DMS 273 (cell line): ENCODE measurements around the gene EYS.

Experiments
- DNase-seq: peaks from one replicate; lab custom pipeline; 2025; ENCODE audit not compliant: unreplicated experiment; lab: John Stamatoyannopoulos, UW

EYS gene

DNA sequence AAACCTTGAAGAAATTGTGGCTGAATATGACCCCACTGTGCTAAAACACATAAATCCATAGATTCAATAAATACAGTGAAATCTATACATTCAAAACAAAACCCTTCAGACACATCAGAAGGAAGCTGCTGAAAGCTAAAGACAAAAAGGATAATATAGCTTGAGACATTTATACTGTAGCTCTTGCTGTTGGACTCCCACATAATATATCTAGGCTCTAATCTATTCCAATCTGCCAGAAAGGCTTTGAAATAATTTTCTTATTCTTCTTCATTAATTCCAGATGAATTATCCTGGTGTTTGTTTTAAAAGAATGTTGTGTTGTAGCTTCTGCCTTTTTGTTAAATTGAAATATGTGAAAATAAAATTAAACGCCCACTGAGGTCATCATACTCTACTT lies 454.0 kb downstream of the EYS start:
- DNase-seq = no peak

DNA sequence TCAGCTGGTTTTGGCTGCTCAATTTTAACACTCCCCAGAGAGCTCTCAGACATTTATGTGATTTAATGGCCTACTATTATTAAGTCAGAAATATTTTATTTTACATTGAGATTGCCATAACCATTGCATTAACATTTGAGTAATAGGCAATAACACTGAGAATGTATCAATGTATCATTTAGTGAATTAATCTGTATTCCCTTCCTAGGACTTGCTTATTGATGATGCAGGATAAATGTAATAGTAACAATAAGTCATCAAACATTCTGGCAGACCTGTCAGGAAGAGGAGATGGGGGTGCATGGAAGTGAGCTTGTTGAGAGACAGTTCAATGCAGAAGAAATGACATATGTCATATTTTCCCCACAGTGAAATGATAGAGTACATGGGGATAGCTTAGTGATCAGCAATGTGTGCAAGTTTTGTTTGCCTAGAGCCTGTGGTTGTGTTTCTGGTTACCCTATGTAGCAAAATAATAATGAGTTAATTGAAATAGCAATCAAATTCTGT lies 458.9 kb downstream of the EYS start:
- no peak for DNase-seq

DNA sequence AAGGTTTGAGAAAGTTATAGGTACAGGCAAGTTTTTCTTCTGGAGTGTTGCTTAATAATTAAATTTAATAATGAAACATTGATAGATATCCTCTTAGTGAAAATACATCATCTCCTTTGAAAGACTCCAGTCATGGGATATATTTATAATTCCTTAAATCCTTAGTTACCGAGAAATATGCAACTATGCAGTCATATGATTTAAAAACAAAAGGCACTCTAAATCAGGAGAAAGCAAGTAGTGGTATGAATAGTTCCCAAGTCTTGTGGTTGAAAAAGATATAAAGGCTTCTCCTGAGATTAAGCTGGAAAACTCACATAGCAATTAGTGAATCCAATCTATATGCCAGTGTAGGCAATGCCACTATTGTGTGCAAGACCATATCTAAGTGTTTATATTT lies 475.4 kb downstream of the EYS start:
- no peak for DNase-seq

DNA sequence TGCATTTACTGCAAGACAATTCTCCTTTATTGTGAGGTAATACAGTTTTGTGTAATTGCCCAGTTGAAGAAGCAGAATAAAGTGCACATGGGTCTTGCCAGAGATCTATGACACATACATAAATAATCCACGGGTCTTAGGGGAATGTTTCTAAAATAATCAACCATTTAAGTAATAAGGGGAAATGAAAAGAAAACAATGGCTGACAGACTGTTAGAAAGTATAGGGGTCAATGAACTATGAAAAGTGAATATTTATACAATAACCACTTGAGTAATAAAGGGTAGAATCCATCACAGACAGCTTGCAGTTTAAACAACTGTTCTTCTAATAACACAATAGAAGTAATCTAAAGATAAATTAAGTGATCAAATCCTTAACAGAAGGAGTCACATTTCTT lies 477.2 kb downstream of the EYS start:
- no peak for DNase-seq

DNA sequence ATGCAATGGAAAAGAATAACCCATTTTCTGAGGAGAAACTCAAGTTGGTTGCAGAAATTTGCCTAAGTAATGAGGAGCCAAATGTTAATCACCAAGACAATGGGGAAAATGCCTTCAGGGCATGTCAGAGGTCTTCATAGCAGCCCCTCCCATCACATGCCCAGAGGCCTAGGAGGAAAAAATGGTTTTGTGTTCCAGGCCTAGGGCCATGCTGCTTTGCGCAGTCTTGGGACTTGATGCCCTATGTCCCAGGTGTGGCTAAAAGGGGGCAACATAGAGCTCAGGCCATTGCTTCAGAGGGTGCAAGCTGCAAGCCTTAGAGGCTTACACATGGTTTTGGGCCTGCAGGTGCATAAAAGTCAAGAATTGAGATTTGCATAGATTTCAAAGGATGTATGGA lies 485.9 kb downstream of the EYS start:
- no peak for DNase-seq

DNA sequence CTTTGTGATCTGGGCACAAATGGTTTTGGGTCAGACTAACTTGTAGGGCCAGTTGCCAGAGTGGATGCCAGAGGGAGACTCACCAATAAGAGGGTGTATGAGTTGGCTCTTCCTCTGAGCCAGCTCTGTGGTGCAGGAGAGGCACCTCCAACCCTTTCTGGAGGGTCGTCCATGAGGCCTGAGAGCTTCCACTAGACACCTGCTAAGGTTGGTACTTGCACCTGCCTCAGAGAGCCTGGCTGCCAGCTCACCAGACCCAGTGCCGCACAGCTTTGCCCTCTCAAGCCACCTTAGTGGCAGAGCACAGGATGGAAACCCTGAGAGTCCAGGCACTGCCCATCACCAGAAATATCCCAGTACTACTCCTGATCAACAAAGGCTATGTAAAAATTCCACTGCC lies 504.3 kb downstream of the EYS start:
- no peak for DNase-seq

DNA sequence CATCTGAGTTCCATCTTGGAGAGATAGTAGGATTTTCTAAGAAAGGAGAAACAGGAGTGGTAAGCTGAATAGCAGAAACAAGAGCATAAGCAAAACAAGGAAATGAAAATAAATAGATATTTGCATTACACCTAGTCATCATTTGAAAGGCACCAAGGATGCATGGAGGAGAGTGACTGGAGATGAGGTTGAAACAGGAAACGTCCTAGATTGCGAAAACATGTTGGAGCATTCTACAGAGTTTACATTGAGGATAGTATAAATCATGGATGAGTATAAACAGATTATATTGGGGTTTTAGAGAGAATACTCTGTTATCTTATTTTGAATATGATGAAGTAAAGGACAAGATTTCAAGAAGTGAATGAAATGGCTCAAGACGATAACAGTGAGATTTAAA lies 507.3 kb downstream of the EYS start:
- no peak for DNase-seq

DNA sequence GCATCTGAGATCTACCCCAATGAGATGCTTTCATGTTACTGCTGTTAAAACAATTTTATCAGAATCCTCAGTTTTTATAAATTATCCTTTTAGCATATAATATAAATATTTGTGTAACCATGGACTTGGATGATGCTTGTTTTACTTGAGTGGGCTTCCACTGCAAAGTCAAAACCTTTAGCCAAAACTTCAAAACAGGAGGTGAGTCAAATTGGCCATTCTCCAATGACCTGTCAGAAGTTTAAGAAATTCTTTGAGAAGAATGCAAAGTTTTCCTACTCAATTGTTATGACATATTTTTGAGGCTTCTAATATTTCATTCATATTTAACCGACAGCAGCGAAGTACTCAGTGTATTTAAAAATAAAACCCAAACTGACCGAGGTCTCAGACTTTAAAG lies 507.9 kb downstream of the EYS start:
- DNase-seq = no peak

DNA sequence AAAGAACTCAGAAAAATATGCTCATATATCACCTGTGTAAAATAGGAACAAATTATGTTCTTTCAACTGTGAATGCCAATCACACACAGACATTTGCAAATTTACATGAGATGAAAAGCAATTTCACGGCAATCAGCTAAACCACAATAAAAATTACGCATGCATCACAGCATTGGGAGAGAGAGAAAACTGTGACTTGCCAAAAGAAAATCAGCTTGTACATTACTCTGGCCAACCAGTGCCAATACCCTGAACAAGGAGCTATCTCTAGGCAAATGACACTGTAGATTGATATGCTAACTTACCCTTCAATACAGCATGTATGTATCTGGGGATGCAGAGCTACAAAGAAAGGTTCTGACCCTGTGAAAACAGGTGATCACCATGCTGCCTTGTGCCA lies 515.6 kb downstream of the EYS start:
- no peak for DNase-seq

DNA sequence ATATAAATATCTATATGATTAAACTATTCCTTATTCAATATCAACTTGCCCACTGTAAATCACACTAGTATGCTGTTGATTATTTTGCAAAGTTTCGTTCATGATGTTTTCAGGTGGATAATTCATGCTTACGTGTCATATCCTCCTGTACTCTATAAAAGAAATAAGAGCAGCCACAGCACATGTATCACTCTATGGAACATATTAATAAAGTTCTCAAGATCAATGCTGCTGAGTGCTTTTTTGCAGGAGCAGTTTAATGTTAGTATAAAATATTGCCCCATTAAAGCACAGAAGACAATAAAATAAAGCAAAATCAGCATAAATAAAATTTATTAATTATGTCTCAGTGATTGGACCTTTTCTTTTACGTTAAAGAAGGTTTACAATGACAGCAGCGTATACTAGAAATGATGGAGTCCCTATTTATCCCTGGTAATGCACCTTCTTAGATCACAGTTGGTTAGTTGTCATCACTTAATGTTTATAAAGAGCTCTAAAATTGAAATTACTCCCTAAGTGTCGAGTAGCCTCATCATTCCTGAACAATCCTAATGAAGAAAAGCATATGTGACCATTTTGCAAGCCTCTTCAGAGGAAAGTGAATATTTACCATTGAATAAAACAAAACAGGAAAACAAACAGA lies 517.7 kb downstream of the EYS start:
- DNase-seq = no peak

DNA sequence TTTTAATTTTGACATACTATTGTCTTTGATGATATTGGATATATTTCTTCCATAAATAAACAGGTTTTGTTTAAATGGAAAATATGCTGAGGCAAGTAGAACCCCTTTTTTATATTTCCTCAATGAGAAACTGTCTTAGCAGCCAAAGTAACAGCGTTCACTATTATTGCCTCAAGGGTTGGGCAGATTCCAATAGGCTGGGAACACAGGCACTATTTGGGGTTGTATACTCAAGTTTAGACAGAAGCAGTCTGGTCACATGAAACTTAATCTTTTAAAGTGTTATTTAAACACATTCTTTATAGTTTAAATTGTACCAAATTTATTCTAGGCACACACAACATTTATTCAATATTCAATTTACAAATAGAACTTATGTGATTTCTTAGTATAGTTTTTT lies 520.2 kb downstream of the EYS start:
- no peak for DNase-seq

DNA sequence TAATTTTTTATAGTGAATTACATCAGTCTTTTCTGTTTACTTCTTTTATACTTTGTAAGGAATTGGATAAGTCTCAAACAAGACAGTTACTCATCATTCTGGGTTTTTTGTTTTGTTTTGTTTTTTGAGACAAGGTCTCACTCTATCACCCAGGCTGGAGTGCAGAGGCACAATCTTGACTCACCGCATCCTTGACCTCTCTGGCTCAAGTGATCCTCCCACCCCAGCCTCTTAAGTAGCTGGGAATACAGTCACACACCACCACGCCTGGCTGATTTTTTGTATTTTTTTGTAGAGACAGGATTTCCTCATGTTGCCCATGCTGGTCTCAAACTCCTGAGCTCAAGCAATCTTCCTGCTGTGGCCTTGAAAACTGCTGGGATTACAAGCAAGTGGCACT lies 524.3 kb downstream of the EYS start:
- DNase-seq = peak; percentile 52

DNA sequence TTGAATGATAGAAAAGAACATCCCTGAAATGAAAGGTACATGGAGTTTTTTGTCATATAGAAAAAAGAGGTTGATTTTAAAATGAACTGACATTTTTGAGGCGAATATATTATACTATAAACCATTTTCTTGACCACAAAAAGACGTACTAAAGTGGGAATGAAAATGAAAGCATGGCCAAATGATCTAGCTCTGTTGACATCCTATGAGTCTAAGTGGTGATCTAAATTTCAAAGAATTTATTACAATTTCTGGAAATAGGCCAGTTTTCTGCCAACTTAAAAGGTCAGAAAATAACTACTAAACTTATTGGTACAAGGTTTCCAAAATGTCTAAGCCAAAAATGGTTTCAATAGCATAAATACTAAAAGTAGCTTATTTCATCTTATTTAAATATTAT lies 536.8 kb downstream of the EYS start:
- DNase-seq = no peak

DNA sequence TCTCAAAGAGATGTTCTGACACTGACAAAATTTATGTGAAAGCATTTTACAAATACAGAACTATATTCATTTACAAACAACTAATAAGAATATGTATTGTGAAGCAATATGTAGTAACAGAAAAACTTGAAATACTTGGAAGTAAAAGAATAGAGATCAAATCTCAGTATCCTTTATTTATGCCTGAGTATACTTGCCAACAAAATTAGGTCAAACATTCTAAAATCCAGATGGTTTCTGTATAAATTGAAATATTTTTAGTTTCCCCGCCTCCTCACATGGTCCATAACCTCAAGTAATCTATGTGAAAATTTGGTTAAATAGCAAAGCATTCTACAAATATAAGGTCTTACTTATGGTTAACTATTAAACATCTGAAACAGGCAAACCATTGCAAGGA lies 545.4 kb downstream of the EYS start:
- no peak for DNase-seq

DNA sequence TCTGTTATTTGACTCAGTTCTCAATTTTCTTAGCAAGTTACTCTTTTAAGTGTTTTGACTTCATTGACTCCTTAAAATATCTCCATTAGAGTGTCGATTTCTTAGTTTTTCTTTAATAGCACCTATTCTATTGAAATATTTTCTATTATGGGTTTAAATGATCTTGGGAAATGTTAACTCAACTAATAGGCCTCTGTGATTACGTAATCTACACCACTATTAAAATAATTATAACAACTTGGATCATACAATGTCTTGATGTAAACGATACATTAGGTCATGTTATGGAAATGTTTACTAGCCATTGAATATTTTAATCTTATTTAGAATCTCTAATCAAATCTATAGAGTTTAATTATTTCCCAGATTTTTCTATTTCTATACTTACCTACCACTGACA lies 550.0 kb downstream of the EYS start:
- no peak for DNase-seq

DNA sequence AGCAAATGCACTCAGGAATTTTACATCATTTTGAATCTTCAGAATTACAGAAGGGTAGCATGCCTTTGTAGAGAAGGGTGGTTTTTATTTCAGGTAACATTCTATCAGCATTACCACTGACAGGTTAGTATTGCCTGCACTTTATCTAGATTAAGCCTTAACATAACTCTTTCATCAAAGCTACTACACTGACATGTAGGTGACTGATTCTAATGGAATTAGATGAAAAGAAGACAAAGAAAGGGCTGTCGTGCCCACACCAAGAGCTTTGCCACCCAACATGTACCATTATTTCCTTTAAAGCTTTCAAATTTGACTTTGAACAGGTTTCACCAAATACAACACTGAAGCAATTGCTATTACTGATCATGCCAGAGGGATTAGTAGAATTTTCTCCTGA lies 551.9 kb downstream of the EYS start:
- DNase-seq = no peak

DNA sequence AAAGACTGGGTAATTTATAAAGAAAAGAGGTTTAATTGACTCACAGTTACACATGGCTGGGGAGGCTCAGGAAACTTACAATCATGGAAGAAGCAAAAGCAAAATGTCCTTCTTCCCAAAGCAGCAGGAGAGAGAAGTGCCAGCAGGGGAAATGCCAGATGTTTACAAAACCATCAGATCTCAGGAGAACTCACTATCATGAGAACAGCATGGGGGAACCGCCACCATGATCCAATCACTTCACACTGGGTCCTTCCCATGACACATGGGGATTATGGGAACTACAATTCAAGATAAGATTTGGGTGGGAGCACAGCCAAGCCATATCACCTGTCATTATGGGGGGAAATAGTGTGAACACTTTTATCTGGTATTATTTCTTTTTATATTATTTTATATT lies 557.2 kb downstream of the EYS start:
- DNase-seq = peak; percentile 10

DNA sequence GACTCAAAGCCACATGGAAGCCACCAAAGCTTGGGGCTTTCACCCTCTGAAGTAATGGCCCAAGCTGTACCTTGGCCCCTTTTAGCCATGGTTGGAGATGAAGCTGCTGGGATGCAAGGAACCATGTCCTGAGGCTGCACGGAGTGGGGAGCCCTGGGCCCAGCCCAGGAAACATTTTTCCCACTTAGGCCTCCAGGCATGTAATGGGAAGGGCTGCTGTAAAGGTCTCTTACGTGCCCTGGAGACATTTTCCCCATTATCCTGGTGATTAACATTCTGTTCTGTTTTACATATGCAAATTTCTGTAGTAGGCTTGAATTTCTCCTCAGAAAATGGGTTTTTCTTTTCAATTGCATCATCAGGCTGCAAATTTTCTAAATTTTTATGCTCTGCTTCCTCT lies 558.2 kb downstream of the EYS start:
- no peak for DNase-seq

DNA sequence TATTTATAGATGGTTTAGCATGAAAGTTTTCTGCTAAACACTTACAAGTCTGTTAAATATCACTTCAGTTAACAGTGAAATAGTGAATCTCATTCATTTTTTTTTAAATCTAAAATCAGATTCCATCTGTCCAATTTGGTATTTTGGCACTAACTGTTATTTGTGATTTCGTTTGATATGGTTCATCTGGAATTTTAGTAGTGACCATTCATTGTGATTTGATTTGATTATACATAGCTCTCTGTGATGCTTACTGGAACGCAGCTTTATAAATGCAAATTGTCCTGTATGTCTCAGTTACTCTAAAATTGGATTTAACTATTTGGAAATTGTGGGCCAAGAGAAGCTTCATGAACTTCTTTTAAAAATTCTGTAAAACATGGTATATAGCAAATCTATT lies 571.5 kb downstream of the EYS start:
- no peak for DNase-seq

DNA sequence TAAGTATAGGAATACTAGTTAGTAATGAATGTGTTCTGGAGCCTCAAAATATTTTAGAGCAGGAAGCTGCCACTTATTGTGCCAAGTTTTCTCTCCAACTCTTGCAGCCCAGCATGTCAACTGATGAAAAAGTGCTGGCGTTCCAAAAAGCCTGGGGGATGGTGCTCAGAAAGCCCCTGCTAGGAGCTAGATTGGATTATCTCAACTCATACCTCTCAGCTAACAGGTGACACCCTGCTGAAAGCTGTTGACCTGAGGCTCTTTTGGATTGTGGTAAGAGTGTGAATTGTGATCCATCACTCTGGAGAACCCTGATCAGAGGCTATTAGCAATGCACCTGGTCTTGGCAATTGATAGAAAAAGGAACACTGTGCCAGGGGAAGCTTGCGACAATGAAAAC lies 580.4 kb downstream of the EYS start:
- no peak for DNase-seq

DNA sequence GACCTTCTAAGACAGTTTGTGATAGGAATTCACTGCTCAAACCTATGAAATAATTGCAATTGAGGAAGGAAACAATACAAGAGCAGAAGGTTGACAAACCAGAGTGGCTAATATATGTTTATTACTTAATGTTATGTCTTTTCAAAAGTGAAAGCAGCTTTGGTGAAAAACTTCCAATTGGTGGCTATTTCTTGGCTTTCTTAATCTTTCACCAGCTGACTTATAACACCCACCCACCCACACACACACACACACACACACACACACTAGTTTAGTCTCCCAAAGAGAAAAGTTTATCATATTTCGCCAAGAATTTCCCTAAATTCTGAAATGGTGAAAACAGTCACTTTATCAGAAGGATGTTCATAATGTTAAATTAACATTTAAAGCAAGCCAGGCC lies 583.5 kb downstream of the EYS start:
- no peak for DNase-seq

DNA sequence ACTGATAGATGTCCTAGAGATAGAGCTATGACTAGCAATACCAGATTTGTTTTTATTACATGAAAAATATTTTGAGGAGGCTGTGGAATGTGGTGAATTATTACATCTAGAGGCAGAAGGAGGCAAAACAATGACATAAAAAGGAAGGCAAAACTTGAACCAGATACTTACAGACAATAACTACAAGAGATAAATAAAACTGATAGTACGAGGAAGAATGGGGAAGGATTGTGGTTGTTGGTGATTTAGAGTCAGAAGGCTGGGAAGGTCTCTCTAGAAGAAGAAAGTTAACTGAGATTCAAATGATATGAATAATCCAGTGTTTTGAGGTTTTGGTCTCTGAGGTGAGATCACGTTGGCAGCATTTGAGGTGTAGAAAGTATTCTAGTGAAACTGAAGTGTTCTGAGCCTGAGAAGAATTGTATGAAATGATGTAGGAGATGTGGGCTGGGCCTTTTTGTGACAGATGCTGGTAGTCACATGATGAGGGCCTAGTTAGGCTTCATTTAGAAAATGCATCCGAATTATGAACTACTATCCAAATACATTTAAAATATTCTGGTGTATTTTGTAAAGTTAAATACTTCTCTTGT lies 589.1 kb downstream of the EYS start:
- DNase-seq = no peak

DNA sequence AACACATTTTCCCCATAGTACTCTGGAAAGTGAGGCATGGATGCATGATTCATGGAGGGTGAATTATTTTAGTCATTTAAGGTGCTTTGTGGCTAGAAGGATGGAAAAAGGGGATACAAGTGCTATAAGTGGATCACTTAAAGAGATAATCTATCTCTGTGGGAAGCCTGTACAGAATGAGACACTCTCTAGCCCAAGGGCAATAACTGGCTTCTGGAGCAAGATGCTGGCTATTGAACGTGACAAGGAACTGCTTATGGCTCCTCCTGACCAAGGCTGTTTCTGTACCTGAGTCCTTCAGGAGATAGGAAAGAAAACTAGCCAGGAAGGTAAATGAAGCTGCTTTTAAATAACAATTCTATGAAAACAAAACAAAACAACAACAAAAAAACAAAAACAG lies 590.7 kb downstream of the EYS start:
- no peak for DNase-seq
